ENCODE data around the gene DVL2.
"Not testable (repeated sequence)": the region's sequence is repeated elsewhere in the genome, so short reads cannot be mapped to it uniquely, and the experiment has no call there.

DVL2 gene

GRCh38 chr17:7254511-7254910 is 20.2 kb upstream of the DVL2 start:
- no peak for DNase-seq

- DNase-seq: no peak
Observed at GRCh38 chr17:7253082-7253481, 18.8 kb upstream of the DVL2 start.

GRCh38 chr17:7252176-7253043 is 18.1 kb upstream of the DVL2 start, which contains the start of gene ELP5:
ELP5 (plus strand) TSS chr17:7252215; CDS start chr17:7252551, 336 bp downstream.
- DNase-seq: peak; percentile 95

- peak; percentile 100 for DNase-seq
Observed at GRCh38 chr17:7251661-7252175, 17.4 kb upstream of the DVL2 start, which contains the start of gene CTDNEP1. CTDNEP1 (minus strand) TSS chr17:7251734; CDS start chr17:7251296, 438 bp downstream.

- DNase-seq: no peak
Observed at GRCh38 chr17:7250695-7251627, 16.6 kb upstream of the DVL2 start.

- DNase-seq: no peak
Observed at GRCh38 chr17:7249830-7250229, 15.5 kb upstream of the DVL2 start.

- no peak for DNase-seq
Observed at GRCh38 chr17:7249214-7249613, 14.9 kb upstream of the DVL2 start.

GRCh38 chr17:7248796-7249195 is 14.5 kb upstream of the DVL2 start:
- DNase-seq: no peak

- no peak for DNase-seq
Observed at GRCh38 chr17:7246779-7247178, 12.5 kb upstream of the DVL2 start.

- DNase-seq: not testable (repeated sequence)
Observed at GRCh38 chr17:7243838-7244237, 9.5 kb upstream of the DVL2 start.

- DNase-seq: no peak
Observed at GRCh38 chr17:7243453-7243729, 9.1 kb upstream of the DVL2 start.

- DNase-seq: peak; percentile 97
Observed at GRCh38 chr17:7242717-7243452, 8.6 kb upstream of the DVL2 start.

- DNase-seq: peak; percentile 91
Observed at GRCh38 chr17:7241783-7242716, 7.7 kb upstream of the DVL2 start, which contains the start of gene GABARAP. GABARAP (minus strand) TSS chr17:7242449; CDS start chr17:7242330, 119 bp downstream.

GRCh38 chr17:7241090-7241733 is 6.9 kb upstream of the DVL2 start:
- no peak for DNase-seq

GRCh38 chr17:7240375-7240774 is 6.1 kb upstream of the DVL2 start:
- no peak for DNase-seq

GRCh38 chr17:7239091-7240027 is 5.0 kb upstream of the DVL2 start, which contains the start of gene PHF23:
PHF23 (minus strand) TSS chr17:7239457; CDS start chr17:7239279, 178 bp downstream.
- DNase-seq: peak; percentile 99

GRCh38 chr17:7238420-7239090 is 4.2 kb upstream of the DVL2 start:
- no peak for DNase-seq

GRCh38 chr17:7237761-7238419 is 3.6 kb upstream of the DVL2 start:
- DNase-seq: no peak

Measured in NCI-H748 treated with DMSO at 0.1 percent for 48 hours (cell line).